Measurements from ENCODE around the gene C4A.
"Not testable (repeated sequence)": the region's sequence is repeated elsewhere in the genome, so short reads cannot be mapped to it uniquely, and the experiment has no call there.

DNA sequence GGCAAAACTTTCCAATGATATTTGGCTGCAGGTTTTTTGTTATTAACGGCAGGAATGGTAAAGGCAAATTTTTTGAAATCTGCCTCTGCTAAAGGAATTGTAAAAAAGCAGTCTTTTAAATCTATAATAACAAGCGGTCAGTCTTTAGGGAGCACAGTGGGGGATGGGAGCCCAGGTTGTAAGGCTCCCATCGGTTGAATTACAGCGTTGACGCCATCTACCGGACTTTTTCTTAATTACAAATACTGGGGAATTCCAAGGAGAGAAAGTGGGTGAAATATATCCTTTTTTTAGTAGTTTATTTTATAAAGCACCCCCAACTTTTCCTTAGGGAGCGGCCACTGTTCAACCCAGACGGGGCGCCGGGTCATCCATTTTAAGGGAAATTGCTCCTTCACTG is 7.5 kb downstream of the C4A start:
- not testable (repeated sequence) for TF ChIP-seq POLR2A, EP300 (IDR thresholded peaks at IDR 0.05)
- TF ChIP-seq, protein P1, sequence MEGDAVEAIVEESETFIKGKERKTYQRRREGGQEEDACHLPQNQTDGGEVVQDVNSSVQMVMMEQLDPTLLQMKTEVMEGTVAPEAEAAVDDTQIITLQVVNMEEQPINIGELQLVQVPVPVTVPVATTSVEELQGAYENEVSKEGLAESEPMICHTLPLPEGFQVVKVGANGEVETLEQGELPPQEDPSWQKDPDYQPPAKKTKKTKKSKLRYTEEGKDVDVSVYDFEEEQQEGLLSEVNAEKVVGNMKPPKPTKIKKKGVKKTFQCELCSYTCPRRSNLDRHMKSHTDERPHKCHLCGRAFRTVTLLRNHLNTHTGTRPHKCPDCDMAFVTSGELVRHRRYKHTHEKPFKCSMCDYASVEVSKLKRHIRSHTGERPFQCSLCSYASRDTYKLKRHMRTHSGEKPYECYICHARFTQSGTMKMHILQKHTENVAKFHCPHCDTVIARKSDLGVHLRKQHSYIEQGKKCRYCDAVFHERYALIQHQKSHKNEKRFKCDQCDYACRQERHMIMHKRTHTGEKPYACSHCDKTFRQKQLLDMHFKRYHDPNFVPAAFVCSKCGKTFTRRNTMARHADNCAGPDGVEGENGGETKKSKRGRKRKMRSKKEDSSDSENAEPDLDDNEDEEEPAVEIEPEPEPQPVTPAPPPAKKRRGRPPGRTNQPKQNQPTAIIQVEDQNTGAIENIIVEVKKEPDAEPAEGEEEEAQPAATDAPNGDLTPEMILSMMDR (IDR thresholded peaks at IDR 0.05) = not testable (repeated sequence)
